Fibroblast of skin of left quadriceps (primary cell): ENCODE measurements around the gene NME7.
"Not testable (repeated sequence)": the region's sequence is repeated elsewhere in the genome, so short reads cannot be mapped to it uniquely, and the experiment has no call there.

Experiments used
- DNase-seq, 2 experiments: peaks; one replicate each; pipeline ENCODE4 v3.0.0-alpha.2; 2013; ENCODE audit warnings: low read depth in 2 of 2

The NME7 gene

DNA sequence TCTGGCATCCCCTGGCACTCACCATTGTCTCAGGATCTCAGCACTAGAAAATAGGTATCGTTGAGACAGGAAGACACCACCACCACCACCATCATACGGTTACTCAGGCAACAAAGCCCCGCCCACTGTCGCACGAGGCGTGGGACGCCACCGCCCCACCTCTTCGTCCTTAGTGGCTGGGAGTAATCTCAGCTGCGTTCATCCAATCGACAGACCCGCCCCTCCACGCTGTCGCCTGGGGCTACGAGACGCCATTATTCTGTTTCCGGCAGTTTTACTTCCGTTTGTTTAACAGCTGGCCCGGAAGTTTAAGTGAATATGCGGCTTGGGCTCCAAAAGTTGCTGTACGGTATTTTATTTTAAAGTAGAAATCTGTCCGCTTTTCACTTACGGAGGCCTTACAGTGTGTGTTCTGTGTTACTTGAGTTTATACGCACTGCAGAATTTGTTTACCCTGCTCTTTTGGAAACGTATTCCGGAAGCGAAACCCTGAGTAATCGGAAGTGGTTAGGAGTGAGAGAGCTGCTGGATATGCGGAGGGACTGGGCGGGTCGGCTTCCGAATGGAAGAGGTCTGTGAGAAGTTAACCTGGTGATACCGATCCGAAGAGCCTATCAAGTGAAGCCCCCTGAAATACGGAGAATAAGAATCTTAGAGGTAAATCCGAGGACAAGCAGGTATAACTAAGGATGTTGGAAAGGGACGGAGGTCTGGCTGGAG is at the start of gene NME7, which contains the start of gene BLZF1:
NME7 (minus strand) TSS at position 112 of the 720 bp plus-strand sequence; CDS start at position 25, 87 bp downstream.
BLZF1 (plus strand) TSS at position 510 of the 720 bp plus-strand sequence. CDS start 1,328 bp downstream, outside the sequence.
- peak; percentile 90 to 92 for DNase-seq

GRCh38 chr1:169414952-169415351 is 47.4 kb upstream of the NME7 start:
- DNase-seq: no peak

GRCh38 chr1:169408340-169408739 is 40.7 kb upstream of the NME7 start:
- not testable (repeated sequence) for DNase-seq

DNA sequence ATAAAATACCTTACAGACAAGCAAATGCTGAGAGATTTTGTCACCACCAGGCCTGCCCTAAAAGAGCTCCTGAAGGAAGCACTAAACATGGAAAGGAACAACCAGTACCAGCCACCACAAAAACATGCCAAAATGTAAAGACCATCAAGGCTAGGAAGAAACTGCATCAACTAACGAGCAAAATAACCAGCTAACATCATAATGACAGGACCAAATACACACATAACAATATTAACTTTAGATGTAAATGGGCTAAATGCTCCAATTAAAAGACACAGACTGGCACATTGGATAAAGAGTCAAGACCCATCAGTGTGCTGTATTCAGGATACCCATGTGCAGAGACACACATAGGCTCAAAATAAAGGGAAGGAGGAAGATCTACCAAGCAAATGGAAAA is 35.0 kb upstream of the NME7 start:
- not testable (repeated sequence) for DNase-seq

DNA sequence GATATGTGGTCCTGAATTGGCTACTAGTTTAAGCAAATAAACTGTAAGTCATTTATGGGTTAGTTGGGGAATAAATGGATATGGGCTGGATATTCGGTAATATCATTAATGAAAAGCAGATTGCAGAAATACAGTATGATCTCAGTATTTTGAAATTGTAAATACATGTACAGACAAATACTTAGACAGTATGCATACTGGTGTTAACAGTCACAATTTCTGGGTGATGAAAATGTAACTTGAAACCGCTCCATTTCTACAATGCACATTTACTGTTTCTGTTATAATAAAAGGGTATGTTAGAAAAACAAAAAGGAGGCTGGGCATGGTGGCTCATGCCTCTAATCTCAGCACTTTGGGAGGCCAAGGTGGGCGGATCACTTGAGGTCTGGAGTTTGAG is 28.4 kb upstream of the NME7 start:
- DNase-seq: peak; percentile 22 to 23

DNA sequence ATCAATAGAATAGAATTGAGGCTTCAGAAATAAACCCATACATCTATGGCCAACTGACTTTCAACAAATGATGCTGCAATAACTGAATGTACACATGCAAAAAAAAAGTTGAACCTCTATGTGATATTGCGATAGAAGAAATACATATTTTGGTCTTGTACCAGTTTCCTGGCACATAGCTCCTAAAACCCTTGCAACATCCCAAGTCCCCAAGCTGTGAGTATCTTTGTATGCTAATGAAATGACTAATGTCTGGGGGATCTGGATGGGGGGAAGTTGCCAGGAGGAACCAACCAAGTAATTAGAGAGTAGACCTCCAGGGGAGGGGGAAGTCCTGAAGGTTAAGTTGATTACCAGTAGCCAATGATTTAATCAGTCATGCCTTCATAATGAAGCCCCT is 24.8 kb upstream of the NME7 start:
- no peak for DNase-seq

DNA sequence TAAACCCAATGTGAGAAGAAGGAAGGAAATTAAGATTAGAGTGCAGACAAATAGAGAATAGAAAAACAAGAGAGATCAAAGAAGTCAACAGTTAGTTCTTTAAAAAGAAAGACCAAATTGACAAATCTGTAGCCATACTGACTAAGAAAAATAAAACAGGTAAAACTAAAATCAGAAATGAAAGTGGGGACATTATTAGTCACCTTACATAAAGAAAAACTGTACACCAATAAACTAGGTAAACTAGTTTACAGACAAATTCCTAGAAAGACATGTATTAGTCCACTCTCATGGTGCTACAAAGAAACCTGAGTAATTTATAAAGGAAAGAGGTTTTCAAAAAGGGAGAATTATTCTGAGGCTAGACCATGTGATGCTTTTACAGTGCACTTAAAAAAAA is 22.7 kb upstream of the NME7 start:
- DNase-seq: no peak

- no peak for DNase-seq
Measured at GRCh38 chr1:169387399-169387798, 19.8 kb upstream of the NME7 start.

DNA sequence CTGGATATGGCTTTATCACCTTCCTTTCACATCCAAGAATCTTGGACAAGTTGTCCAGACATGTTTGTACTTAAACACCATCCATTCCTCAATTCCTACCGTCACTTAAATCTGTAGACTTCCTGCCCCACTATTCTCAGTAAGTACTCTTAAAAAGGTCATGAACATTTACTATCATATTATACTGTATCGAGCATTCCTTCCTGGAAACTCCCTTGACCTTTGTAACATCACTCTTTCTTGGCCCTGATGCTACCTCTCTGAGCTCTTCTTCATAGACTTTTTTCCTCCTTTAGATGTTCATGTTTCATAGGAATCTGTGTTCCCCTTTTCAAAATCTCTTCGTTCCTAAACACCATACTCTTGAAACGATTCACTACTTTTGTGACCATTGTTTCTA is 15.9 kb upstream of the NME7 start:
- no peak for DNase-seq

DNA sequence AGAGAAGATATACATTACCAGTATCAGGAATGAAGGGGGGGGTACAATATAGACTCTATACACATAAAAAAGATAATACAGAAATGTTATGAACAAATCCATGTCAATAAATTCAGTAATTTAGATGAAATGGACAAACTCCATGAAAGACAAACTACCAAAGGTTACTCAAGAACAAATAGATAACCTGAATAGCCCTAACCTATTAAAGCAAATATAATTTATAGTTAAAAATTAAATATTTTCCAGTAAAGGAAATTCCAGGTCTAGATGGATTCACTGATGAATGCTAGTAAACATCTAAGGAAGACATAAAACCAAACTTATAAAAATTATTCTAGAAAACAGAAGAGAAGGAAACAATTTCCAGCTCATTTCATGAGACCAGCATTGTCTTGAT is 13.6 kb upstream of the NME7 start:
- no peak for DNase-seq

DNA sequence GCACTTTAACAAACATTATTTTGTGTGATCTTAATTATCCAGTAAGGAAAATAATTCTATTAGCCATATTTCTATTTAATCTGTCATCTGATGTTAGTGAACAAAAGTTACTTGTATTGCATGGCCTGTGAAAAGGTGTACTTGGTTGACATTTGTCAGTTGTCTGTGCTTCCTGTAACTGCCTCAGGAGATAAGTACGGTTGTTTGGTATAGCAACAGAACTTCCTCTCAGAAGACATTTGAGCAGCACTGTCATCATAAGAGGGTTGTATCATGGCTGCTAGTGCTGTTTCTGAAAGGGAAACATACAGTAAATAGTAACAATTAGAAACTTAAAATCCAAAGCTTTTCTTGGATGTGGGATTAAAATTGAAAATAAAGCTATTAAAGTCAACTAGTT is 3.8 kb upstream of the NME7 start:
- no peak for DNase-seq

DNA sequence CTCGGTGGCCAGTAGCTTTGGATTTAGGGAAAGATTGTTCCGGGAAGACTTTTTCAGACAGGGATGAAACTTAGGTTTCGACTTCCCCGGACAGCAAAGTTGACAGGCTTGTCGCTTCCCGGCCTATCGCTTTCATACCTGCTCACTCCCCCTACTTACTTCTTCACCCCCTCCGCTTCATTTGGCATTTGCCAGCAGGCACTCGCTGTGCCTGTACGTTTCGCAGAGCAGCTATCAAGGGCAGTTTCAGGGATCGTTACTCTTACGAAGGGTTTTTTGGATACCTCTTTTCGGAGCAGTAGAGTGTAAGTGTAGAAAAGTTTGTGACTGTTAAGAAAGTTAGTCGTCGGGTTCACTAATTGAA is 791 bp upstream of the NME7 start:
- no peak for DNase-seq

DNA sequence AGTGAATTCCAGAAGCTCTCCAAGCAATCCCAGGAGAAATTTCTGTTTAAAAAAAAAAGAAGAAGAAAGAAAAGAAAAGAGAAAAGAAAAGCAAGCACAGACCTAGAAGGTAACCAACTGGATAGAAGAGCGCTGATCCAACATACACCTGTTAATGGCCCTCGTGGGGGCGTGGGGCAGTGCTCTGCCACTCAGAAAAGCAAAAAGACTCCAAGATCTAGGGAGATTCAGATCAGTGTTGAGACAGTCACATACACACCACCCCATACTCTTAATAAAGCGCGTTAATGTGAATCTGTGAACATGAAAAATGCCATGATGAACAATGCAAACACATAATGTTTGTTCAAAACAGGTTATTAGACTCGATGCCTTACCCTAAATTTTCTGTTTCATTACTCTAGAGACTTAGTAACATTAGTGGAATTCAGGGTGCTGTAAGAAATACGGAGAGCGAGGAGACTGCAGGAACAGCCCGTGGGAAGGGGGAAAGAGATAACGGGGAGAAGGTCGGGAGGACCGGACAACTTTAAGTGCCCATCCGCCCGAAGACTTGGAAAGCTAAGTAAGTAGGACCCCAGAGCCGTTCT is 406 bp downstream of the NME7 start:
- no peak for DNase-seq

DNA sequence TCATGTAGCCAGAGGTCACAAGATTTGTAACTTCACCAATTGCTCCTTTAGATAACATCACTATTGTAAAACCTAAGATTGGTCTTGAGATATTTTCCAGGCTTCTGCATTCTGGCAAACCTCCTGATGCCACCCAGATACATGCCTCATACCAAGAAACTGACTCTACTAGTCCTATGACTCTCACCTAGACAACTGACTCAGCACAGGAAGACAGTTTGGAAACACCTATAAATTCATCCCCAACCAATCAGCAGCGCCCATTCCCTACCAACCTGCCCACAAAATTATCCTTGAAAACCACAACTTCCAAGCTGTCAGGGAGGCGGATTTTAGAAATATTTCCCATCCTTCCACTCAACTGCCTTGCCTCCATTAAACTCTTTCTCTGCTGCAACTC is 2.6 kb downstream of the NME7 start:
- DNase-seq: no peak

- peak; percentile 79 to 82 for DNase-seq
Measured at GRCh38 chr1:169363046-169363730, 4.4 kb downstream of the NME7 start.

GRCh38 chr1:169361281-169361680 is 6.3 kb downstream of the NME7 start:
- DNase-seq: no peak

DNA sequence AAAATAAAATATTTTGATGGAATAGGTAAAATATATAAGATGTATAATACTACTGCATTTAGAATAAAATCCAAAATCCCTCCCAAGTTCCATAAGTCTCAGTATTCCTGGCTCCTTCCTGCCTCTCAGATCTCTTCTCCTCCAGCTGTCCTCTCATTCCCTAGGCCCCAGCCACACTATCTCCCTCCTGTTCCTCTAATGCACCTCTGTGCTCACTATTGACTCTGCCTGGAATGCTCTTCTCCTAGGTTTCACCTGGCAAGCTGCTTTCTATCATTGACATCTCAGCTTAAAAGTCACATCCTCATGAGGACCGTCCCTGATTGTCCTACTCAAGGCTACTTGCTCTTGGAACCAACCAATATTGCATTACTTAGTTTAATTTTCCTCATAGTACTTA is 7.2 kb downstream of the NME7 start:
- DNase-seq: no peak

GRCh38 chr1:169348383-169349036 is 19.1 kb downstream of the NME7 start:
- peak; percentile 24 to 26 for DNase-seq

DNA sequence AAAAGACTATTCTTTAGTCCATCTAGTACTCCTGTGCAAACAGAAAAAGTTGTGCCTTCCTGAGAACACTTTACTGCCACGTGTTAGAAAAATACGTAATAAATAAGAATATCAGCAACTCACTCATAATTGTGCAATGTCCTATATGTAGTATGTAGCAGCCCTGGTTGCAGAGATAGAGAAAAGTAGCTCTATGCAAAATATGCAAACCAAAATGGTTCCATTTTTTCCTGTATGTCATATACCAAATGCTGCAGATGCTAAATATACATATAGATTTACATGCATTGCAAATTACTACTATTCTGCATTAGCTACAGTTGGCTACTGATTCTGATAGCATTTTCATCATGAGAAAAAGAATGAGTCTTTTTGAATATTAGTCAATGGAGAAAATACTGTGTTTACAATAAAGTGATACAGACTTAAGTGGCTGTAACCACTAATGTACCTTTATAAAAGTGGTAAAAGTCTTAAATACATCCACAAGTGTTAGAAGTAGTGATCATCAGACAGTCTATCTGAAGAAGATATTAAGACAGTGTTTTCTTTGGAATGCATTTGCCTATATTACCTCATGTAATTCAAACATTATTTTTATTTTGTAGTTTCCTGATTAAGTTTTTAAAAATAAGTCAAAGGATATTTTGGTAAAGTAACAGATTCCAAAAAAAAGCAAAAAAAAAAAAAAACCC is 19.8 kb downstream of the NME7 start:
- DNase-seq: no peak

DNA sequence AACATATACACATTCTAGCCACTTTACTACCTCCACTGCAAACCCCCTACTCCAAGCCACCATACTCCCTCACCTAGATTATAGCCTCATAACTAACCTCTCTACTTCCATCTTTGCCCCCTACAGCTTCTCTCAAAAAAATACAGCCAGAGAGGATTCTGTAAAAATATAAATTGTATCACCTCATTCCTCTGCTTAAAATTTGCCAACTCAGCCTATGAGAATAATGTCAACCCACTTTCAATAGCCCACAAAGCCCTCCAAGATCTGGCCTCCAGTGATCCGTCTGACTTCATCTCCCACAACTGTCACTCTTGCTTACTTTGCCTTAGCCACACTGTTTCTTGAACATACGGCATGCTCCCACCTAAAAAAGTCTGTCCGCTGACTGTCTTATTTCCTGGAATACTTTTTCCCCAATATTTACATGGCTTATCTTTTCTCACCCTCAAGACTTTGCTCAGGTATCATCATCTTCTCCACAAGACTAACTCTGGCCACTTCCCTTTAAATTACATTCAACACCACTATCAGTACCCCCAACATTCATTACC is 21.5 kb downstream of the NME7 start:
- no peak for DNase-seq

GRCh38 chr1:169345511-169345910 is 22.1 kb downstream of the NME7 start:
- no peak for DNase-seq

DNA sequence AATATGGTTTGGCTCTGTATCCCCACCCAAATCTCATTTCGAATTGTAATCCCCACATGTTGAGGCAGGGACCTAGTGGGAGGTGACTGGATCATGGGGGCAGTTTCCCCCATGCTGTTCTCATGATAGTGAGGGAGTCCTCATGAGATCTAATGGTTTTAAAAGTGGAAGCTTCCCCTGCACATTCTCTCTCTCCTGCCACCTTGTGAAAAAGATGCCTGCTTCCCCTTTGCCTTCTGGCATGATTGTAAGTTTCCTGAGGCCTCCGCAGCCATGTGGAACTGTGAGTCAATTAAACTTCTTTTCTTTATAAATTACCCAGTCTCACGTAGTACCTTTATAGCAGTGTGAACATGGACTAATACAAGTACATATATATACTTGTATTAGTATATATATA is 25.5 kb downstream of the NME7 start:
- DNase-seq: not testable (repeated sequence)
